Large intestine (tissue), 3 donors: ENCODE measurements around the gene RNF141. TPM values are rescaled to one million over a fixed set of nuclear protein-coding genes. Genes with fewer than 3 reads are reported as not detected.

Experiments used
- DNase-seq, 2 donors: peaks; one replicate each; pipeline versions ENCODE4 v3.0.0 to v3.0.0-alpha.2; 2013
- H3K27ac ChIP-seq: one replicate; pipeline ENCODE4 v1.5.1; 2013; ENCODE audit warnings: low read length
- H3K27me3 ChIP-seq: 2 replicates; pipeline ENCODE4 v1.6.1; 2013; ENCODE audit warnings: low read length; ENCODE audit not compliant: control insufficient read depth, insufficient read depth
- H3K36me3 ChIP-seq: 2 replicates; pipeline ENCODE4 v1.6.1; 2013; ENCODE audit warnings: low read length; ENCODE audit not compliant: control insufficient read depth, insufficient read depth
- H3K4me1 ChIP-seq: one replicate; pipeline ENCODE4 v1.6.1; 2013; ENCODE audit warnings: low read length; ENCODE audit not compliant: control insufficient read depth, insufficient read depth
- H3K4me3 ChIP-seq: one replicate; pipeline ENCODE4 v1.5.1; 2013; ENCODE audit warnings: low read length
- H3K9me3 ChIP-seq: one replicate; pipeline ENCODE4 v1.6.1; 2013; ENCODE audit warnings: mild to moderate bottlenecking, low read depth, low read length, moderate library complexity; ENCODE audit not compliant: control insufficient read depth
- WGBS: methylation state at CpG from one replicate; pipeline ENCODE4 v1.1.5; 2013; ENCODE audit warnings: low lambda C conversion rate; ENCODE audit not compliant: insufficient coverage; 5-methylcytosine and 5-hydroxymethylcytosine counted together
- polyA plus RNA-seq: library from polyadenylated mRNA; unstranded; fragments of 120-200 nt; gene quantifications from one replicate; pipeline ENCODE4 v1.2.1, GENCODE V29; 2013

Gene RNF141
- polyA plus RNA-seq, 1 donor = 31.5 TPM

- Histone ChIP-seq H3K4me1 (peaks cover 4% of the 10 kb centered on the region), H3K4me3 (no peak overlapping the region), H3K27ac (no peak overlapping the region), H3K27me3 (no peaks in the 10 kb centered on the region), H3K9me3 (no peaks in the 10 kb centered on the region), H3K36me3 (peaks cover 10% of the 10 kb centered on the region)
- WGBS = no CpG with 5 or more reads among the region's 2 CpGs
- no peak for DNase-seq
Observed at GRCh38 chr11:10492084-10492483, 48.9 kb downstream of the RNF141 start.

DNA sequence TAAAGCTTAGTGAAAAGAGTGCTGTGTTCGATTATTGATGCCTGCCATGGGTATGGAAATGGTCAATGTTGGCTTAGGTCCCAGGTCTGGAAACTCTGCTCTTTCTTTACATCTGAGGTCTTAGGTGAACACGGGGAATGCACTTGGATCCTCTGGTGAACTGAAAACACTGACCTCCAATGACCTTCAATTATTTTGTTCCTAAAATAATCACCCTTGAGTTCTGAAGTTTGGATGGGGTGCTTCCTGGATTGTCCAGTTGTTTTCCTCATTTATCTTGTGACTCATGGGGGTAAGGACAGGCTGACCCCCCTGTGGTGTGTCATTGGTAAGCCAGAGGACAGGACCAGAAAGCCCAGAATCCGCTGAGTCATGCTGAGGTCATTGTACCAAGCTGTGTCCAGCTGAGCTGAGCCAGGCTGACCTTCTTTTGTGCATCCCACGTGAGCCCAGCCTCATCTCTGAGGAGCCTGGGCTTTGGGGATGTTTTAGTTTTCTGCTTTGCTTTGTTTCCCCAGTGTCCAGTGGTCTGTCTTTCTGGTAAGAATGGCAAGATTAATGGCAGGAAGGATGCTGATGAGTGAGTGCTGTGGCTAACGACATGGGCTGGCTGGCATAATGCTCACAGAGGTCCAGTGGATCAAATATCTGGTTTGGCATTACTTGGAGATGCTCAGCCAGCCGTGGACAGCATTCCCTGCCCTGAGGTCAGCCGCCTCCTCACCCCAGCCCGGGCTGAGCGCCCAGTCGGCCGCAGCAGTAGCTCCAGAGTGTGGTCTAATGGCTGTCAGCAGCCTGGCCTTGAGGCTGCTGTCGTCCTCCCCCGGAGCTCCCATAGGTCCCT is 50.4 kb downstream of the RNF141 start:
- peaks cover 4% of the 10 kb centered on the region for H3K36me3 ChIP-seq

GRCh38 chr11:10490032-10490397 is 51.0 kb downstream of the RNF141 start:
- DNase-seq = no peak
- no peaks in the 10 kb centered on the region for H3K9me3 ChIP-seq
- H3K4me3 ChIP-seq = no peak overlapping the region
- H3K36me3 ChIP-seq = peaks cover 2% of the 10 kb centered on the region
- no CpG with 5 or more reads among the region's 5 CpGs for WGBS
- no peaks in the 10 kb centered on the region for H3K27me3 ChIP-seq
- peaks cover 4% of the 10 kb centered on the region for H3K4me1 ChIP-seq
- no peak overlapping the region for H3K27ac ChIP-seq

More for the DNA sequence above, 50.4 kb downstream of the RNF141 start:
- WGBS = 80% methylated on average over 1 of the region's 13 CpGs
- peaks cover 4% of the 10 kb centered on the region for H3K4me1 ChIP-seq
- H3K9me3 ChIP-seq = no peaks in the 10 kb centered on the region
- no peak for DNase-seq
- H3K27ac ChIP-seq = no peak overlapping the region
- no peaks in the 10 kb centered on the region for H3K27me3 ChIP-seq
- H3K4me3 ChIP-seq = no peak overlapping the region

DNA sequence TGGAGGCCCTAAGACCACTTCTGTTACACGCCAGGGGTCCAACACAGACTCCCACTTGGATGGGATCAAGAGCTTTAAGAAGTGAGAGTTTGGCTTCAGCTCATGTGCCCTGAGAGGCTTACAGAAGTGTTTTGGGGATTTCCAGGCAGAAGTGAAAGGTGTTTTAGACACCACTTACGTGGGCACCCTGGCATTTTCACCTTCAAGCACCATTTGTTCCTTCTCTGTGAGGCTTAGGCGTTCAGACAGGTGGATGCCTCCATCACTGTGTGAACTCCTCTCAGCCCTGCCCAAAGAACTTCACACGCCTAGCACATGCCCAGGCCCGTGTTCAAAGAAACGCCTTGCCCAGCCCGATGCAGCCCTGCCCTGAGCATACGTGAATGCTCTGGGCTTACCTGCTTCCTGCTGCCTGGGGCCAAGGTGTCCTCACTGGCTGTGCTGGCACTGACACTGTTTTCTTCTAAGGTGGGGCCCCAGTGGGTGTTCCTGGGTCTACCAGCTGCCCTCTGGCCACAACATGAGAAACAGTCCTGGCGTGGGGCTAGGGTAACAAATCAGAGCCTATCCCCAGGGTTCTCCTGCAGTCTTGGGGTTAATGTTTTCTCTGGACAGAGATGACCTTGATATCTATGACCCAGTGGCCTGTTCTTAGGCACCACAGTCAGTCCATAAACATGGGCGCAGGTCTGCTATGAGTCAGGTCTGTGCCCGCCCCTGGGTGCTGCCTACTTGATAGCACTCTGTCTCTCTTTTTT is 51.9 kb downstream of the RNF141 start:
- WGBS = no CpG with 5 or more reads among the region's 11 CpGs
- H3K27me3 ChIP-seq = no peaks in the 10 kb centered on the region
- no peak overlapping the region for H3K27ac ChIP-seq
- no peaks in the 10 kb centered on the region for H3K9me3 ChIP-seq
- H3K4me3 ChIP-seq = no peak overlapping the region
- peaks cover 4% of the 10 kb centered on the region for H3K4me1 ChIP-seq
- no peaks in the 10 kb centered on the region for H3K36me3 ChIP-seq
- DNase-seq = no peak

DNA sequence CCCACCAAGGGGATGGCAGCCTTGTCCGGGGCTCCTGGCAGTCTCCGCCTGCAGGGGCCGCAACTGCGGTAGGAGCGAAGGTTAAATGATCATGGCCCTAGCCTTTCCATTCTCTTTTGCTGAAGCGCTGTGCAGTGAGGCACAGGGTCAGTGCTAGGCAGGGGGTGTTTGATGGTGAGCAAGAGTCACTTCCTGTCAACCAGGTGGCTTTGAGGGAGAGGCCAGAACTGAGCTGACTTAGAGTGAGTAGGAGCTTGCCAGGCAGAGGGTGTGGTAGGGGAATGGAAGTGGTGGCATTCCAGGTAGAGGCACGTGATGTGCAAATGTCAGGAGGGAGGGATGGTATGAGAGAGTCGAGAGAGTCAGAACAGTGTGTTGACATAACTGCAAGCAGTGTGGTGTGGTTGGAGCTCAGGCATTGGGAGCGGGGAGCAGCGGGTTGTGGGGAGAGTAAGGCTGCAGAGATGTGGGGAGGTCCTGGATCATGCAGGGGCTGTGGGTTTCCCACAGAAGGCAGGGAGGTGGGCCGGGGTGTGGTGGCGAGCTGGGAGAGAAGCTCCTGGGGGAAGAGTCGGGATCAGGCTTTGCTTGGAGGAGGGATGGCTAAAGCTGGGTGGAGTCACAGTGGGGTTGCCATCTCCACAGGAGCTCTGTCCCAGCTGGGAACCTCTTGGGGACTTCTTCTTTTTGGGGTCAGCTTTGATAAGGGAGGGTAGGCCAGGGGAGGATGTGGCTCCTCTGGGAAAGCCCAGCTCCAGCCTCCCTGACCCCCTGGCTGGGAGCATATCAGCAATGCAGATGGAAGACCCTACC is 52.7 kb downstream of the RNF141 start:
- Histone ChIP-seq H3K4me3 (no peak overlapping the region), H3K36me3 (no peaks in the 10 kb centered on the region), H3K4me1 (peaks cover 4% of the 10 kb centered on the region), H3K9me3 (no peaks in the 10 kb centered on the region), H3K27ac (no peak overlapping the region), H3K27me3 (no peaks in the 10 kb centered on the region)
- WGBS = no CpG with 5 or more reads among the region's 13 CpGs
- DNase-seq = no peak

DNA sequence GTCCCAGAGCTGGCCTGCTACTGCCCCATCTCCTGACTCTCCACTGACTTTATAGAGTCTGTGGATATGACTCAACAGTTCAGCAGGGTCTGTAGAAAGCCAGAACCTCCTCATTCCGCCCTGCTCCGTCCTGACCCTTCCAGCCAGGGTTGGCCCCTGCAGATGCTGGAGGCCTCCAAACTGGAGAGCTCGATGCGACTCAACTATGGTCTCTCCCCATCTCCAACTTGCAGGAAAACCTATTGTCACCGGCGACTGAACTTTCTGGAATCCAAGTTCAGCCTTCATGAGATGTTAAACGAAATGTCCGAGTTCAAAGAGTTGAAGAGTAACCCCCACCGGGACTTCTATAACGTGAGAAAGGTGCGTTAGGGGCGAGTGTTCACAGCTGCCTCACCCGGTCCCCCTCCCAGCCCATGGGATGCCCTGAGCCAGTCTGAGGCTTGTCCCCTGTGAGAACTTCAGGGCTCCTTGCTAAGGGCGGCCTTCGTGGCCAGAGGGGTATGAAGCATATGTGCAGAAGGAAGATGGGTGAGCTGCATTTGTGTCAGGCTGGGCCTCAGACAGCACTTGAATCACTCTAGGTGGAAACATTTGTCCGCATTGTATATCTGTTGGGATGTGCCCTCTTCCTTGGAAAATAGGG is 53.9 kb downstream of the RNF141 start:
- Histone ChIP-seq H3K27ac (no peak overlapping the region), H3K36me3 (no peaks in the 10 kb centered on the region), H3K4me1 (no peaks in the 10 kb centered on the region), H3K9me3 (no peaks in the 10 kb centered on the region), H3K27me3 (no peaks in the 10 kb centered on the region), H3K4me3 (no peak overlapping the region)
- WGBS = no CpG with 5 or more reads among the region's 16 CpGs
- DNase-seq = no peak

DNA sequence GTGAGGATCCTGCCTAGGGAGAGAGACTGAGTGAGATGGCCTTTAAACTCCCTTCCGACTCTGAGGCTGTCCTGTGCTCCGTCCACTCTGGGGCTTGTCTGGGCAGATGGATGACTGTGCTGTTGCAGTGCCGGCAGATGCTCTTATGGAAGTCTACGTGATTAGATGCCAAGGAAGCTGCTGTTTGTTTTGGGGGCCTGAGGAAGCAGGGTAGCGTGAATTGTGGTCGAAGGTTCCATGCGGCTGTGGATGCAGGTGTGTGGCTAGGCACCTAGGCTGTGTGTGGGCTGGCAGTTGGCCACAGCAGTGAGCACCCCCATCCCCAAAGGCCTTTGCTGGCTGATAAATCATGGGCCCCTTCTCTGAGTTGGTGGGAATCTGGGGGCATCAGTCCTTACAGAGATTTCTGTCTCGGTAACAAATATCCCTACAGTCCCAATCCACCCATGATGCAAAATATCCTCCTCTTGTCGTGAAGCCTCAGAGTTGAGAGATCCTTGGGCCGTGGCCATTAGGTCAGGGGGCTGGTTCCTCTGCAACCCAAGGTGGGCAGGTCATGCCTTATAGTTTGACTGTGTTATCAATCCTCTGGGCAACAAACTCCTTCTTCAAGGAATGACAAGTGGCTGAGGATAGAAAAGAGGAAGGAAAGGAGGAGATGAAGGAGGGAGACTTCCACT is 54.7 kb downstream of the RNF141 start:
- no peak for DNase-seq
- H3K36me3 ChIP-seq = no peaks in the 10 kb centered on the region
- H3K4me1 ChIP-seq = no peaks in the 10 kb centered on the region

GRCh38 chr11:10485646-10486045 is 55.3 kb downstream of the RNF141 start:
- H3K27me3 ChIP-seq = no peaks in the 10 kb centered on the region
- no peaks in the 10 kb centered on the region for H3K9me3 ChIP-seq
- no CpG with 5 or more reads among the region's 2 CpGs for WGBS
- H3K4me1 ChIP-seq = no peaks in the 10 kb centered on the region
- H3K36me3 ChIP-seq = no peaks in the 10 kb centered on the region
- no peak for DNase-seq
- H3K27ac ChIP-seq = no peak overlapping the region
- H3K4me3 ChIP-seq = no peak overlapping the region

More for the DNA sequence above, 54.7 kb downstream of the RNF141 start:
- Histone ChIP-seq H3K9me3 (no peaks in the 10 kb centered on the region), H3K27ac (no peak overlapping the region), H3K4me3 (no peak overlapping the region), H3K27me3 (no peaks in the 10 kb centered on the region)
- 100% methylated on average over 1 of the region's 10 CpGs for WGBS

DNA sequence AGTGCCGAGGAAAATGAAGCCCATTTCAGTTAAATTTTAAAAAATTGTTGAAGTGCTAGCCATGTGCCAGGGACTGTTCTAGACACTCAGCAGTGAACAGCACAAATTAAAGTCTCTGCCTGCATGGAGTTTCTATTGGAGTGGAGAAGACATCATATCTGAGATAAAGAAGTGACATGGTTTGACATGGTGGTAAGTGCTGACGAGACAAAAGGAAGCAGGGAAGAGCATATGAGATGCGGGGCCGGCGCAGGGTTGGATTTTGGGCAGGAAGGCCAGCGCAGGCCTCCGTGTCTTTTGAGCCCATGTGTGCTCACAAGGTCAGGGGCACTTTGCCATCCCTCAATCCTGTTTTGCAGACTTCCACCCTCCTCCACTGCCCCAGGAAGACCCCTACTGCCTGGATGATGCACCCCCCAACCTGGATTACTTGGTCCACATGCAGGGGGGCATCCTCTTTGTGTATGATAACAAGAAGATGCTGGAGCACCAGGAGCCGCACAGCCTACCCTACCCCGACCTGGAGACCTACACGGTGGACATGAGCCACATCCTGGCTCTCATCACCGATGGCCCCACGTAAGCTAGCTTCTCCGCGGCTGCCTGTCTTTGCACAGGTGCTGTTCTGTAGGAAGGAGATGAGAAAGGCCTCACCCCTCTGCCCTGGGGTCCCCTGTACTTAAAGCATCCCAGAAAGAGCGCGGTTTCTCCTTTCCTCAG is 56.4 kb downstream of the RNF141 start:
- Histone ChIP-seq H3K9me3 (no peaks in the 10 kb centered on the region), H3K4me3 (no peak overlapping the region), H3K4me1 (no peaks in the 10 kb centered on the region), H3K27me3 (no peaks in the 10 kb centered on the region), H3K36me3 (no peaks in the 10 kb centered on the region), H3K27ac (no peak overlapping the region)
- 100% methylated on average over 2 of the region's 16 CpGs for WGBS
- no peak for DNase-seq
